Measurements from ENCODE around the gene TBC1D8. TPM values are rescaled to one million over a fixed set of nuclear protein-coding genes. Genes with fewer than 3 reads are reported as not detected.

TBC1D8 gene
- total and polyA plus RNA-seq, 2 of the 8 experiments (the other 6 are each of a cell fraction or from before 2014, with no cell fraction given) = 20.8 to 21.8 TPM

DNA sequence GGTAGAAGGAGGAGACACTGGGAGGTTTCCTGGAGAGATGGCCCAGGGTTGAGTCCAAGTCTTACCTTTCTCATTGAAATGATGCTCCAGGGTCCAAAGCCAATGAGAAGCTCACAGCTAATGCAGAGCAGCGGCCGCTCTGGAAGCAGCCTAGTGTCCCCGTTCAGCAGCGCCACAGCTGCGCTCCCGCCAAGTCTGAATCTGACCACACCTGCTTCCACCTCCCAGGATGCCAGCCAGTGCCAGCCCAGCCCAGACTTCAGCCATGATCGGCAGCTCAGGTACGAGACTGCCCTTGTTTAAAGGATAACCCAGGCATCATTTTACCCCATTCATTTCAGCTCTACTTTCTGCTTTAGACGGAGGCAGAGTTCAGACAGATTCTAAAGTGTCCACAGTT, 161.0 kb downstream of the TBC1D8 start:
- H2BK120ac ChIP-seq (replicated peaks; ENCODE audit: low read depth, low read length) = no peak overlapping the region
- H3K4me1 ChIP-seq (replicated peaks in 1 of 4; ENCODE audit: control insufficient read depth in 3 of 4, insufficient read depth in 4 of 4, low read length in 3 of 4) = peaks cover 0 to 2% (median under 1%) of the 10 kb centered on the region in 4 experiments; a peak in 2 of 7 replicates
- H3K36me3 ChIP-seq (ENCODE audit: control insufficient read depth in 2 of 4, insufficient read depth in 4 of 4, low read length in 3 of 4) = no peaks in the 10 kb centered on the region
- H3K56ac ChIP-seq (replicated peaks; ENCODE audit: insufficient read length, low read depth, low read length) = no peak overlapping the region
- no peak overlapping the region for H2BK15ac ChIP-seq (ENCODE audit: low read length)
- no peak overlapping the region for H4K5ac ChIP-seq (ENCODE audit: insufficient read length, low read depth, low read length)
- H3K9ac ChIP-seq (replicated peaks in 1 of 4; ENCODE audit: extremely low read depth in 1 of 4, low read depth in 3 of 4, low read length in 3 of 4) = no peak overlapping the region
- no peak for FAIRE-seq
- 91% methylated on average over 9 of the region's 9 CpGs; no CpG with 5 or more reads in 1 of the 2 experiments for WGBS, 2 experiments (ENCODE audit: extremely low coverage in 1 of 2, insufficient coverage in 1 of 2, insufficient read length in 1 of 2, insufficient replicate concordance in 2 of 2, low coverage in 1 of 2, low lambda C conversion rate in 2 of 2, missing lambda C conversion rate in 1 of 2)
- no peak for DNase-seq (ENCODE audit: low read depth in 1 of 2, low spot score in 2 of 2)
- no peak overlapping the region for H3K18ac ChIP-seq (ENCODE audit: extremely low read depth, low read length)
- H3K27me3 ChIP-seq (replicated peaks in 1 of 4; ENCODE audit: control insufficient read depth in 3 of 4, extremely low read depth in 1 of 4, insufficient read depth in 3 of 4, low read length in 3 of 4) = no peaks in the 10 kb centered on the region
- H3K4ac ChIP-seq (replicated peaks; ENCODE audit: insufficient read length, low read depth, low read length) = no peak overlapping the region
- H3K4me3 ChIP-seq (ENCODE audit: extremely low read depth in 1 of 4, insufficient read depth in 2 of 4, low read depth in 3 of 4, low read length in 4 of 4) = no peak overlapping the region
- TF ChIP-seq MAFK (IDR thresholded peaks at IDR 0.05; ENCODE audit: low read depth, low read length) = no peak
- TF ChIP-seq POLR2AphosphoS5 (IDR thresholded peaks at IDR 0.05; ENCODE audit: low read depth, low read length) = no peak
- no peak for TF ChIP-seq SP4 (IDR thresholded peaks at IDR 0.05; ENCODE audit: low read length)
- TF ChIP-seq SIX5 (IDR thresholded peaks at IDR 0.05; ENCODE audit: low read depth, low read length) = no peak
- no peak for TF ChIP-seq NANOG (IDR thresholded peaks at IDR 0.05; ENCODE audit: insufficient read depth, low read depth, low read length, poor library complexity, severe bottlenecking)
- TF ChIP-seq CEBPB (IDR thresholded peaks at IDR 0.05; ENCODE audit: low read depth, low read length) = no peak
- TF ChIP-seq HDAC6 (IDR thresholded peaks at IDR 0.05; ENCODE audit: low read depth, low read length) = no peak
- TF ChIP-seq PHF8 (conservative IDR thresholded peaks at IDR 0.05; ENCODE audit: low read depth, low read length) = no peak
- no peak for TF ChIP-seq NRF1 (IDR thresholded peaks at IDR 0.05; ENCODE audit: low read depth, low read length)
- TF ChIP-seq YY1 (IDR thresholded peaks at IDR 0.05; ENCODE audit: low read depth, low read length) = no peak
- H2AK5ac ChIP-seq (ENCODE audit: low read depth, low read length) = no peak overlapping the region
- H4K8ac ChIP-seq (ENCODE audit: extremely low read depth, insufficient read depth, low read length) = no peak overlapping the region; the same call in 1 of the 2 replicates
- no peaks in the 10 kb centered on the region for H4K20me1 ChIP-seq (replicated peaks in 1 of 2; ENCODE audit: control insufficient read depth in 1 of 2, insufficient read depth in 2 of 2, low read length in 2 of 2)
- H3K79me1 ChIP-seq (ENCODE audit: low read depth, low read length) = no peaks in the 10 kb centered on the region
- no peak overlapping the region for H3K27ac ChIP-seq (ENCODE audit: low read depth, low read length)
- no peak overlapping the region for H4K91ac ChIP-seq (replicated peaks; ENCODE audit: insufficient read length, low read length)
- no peak overlapping the region for H2AFZ ChIP-seq (ENCODE audit: low read length)
- no peaks in the 10 kb centered on the region for H3K79me2 ChIP-seq (ENCODE audit: control insufficient read depth in 1 of 2, insufficient read depth in 2 of 2, low read length in 2 of 2)
- H3K4me2 ChIP-seq (ENCODE audit: insufficient read depth in 1 of 2, low read depth in 2 of 2, low read length in 2 of 2) = no peak overlapping the region
- no peaks in the 10 kb centered on the region; the same call in 1 of the 2 replicates for H3K23me2 ChIP-seq (ENCODE audit: low read depth, low read length)
- H2BK12ac ChIP-seq (ENCODE audit: low read depth, low read length) = no peak overlapping the region
- no peak overlapping the region for H2BK5ac ChIP-seq (ENCODE audit: low read depth, low read length)
- no peak overlapping the region for H3K14ac ChIP-seq (ENCODE audit: insufficient read length)
- ChIA-PET POLR2A (ENCODE audit: partially characterized antibody) (interaction anchor here (1.0 to 7.0 kb wide), 2 partner anchors 10 to 15 kb away, joined by 3 to 63 read pairs; partner anchors contain the start of gene RPL31), CTCF (ENCODE audit: partially characterized antibody) (interaction anchor here (0.5 to 2.7 kb wide), 5 partner anchors 14 to 383 kb away, joined by 3 to 14 read pairs (median 3); no protein-coding TSS in a partner anchor)
- no peak overlapping the region for H2BK20ac ChIP-seq (ENCODE audit: low read length)
- H3K9me3 ChIP-seq (ENCODE audit: insufficient read depth in 2 of 2, low read depth in 1 of 2, low read length in 1 of 2) = no peaks in the 10 kb centered on the region
- H3K23ac ChIP-seq (ENCODE audit: insufficient read length) = no peak overlapping the region
